Measurements from ENCODE around the gene TADA2B. TPM values are rescaled to one million over a fixed set of nuclear protein-coding genes. Genes with fewer than 3 reads are reported as not detected.
A peak's percentile ranks its signal among the peaks of the same experiment; 100 is the strongest.

The TADA2B gene
- total and polyA plus RNA-seq, 2 donors (not counting 1 experiment from before 2014, with no cell fraction given): 13.6 to 38.5 TPM

DNA sequence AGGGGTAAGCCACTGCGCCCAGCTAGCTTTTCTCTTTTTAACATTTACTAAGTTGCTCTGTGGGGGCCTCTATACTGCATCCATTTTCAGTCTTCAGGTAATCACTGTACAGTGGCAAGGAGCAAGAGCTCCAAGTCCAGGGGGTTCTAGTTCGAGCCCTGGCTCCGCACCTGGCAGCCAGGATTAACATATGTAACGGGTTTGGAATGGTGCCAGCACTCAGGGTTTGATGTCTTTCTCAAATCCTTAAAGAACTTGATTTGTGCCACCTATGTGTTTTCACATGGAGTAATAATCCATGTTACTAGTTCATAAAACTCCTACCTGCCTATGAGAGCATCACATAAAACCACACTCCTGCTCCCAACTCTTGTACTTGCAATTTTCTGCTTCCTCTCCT is 20.2 kb downstream of the TADA2B start:
- peaks cover 75% of the 10 kb centered on the region for H4K20me1 ChIP-seq (ENCODE audit: control insufficient read depth, insufficient read depth, low read length, poor library complexity, severe bottlenecking)
- Mint-ChIP-seq H3K9me3 (ENCODE audit: insufficient read depth) (no peaks in the 10 kb centered on the region), H3K4me1 (peaks cover 38% of the 10 kb centered on the region), H3K27me3 (no peaks in the 10 kb centered on the region), H3K4me3 (no peak overlapping the region), H3K27ac (no peak overlapping the region)
- intact Hi-C loops (cut with micrococcal nuclease): no loop called here
- H3K4me1 ChIP-seq (ENCODE audit: control insufficient read depth in 2 of 2, insufficient read depth in 2 of 2, low read length in 2 of 2): peaks cover 17 to 26% of the 10 kb centered on the region in 2 donors
- peaks cover 35% of the 10 kb centered on the region for H3K79me2 ChIP-seq (ENCODE audit: control insufficient read depth, insufficient read depth, low read length)
- no peak overlapping the region for H3K27ac ChIP-seq (ENCODE audit: low read length in 2 of 2)
- WGBS (ENCODE audit: insufficient coverage): 97% methylated on average over 4 of the region's 4 CpGs
- ChIA-PET CTCF (interaction anchor here (1.1 to 11.2 kb wide), 5 partner anchors 10 to 353 kb away, joined by 3 to 164 read pairs (median 3); partner anchors contain the start of genes MRFAP1L1 and TADA2B), POLR2A (no interaction called here)
- ATAC-seq (ENCODE audit: low read depth): no peak
- H2AFZ ChIP-seq (ENCODE audit: insufficient read depth, low read depth, low read length, poor library complexity, severe bottlenecking): no peak overlapping the region
- DNase-seq: no peak
- no peak for TF ChIP-seq EZH2 (IDR thresholded peaks at IDR 0.05; ENCODE audit: borderline replicate concordance, insufficient read depth, low read depth, low read length, poor library complexity, severe bottlenecking)
- TF ChIP-seq, protein P1, sequence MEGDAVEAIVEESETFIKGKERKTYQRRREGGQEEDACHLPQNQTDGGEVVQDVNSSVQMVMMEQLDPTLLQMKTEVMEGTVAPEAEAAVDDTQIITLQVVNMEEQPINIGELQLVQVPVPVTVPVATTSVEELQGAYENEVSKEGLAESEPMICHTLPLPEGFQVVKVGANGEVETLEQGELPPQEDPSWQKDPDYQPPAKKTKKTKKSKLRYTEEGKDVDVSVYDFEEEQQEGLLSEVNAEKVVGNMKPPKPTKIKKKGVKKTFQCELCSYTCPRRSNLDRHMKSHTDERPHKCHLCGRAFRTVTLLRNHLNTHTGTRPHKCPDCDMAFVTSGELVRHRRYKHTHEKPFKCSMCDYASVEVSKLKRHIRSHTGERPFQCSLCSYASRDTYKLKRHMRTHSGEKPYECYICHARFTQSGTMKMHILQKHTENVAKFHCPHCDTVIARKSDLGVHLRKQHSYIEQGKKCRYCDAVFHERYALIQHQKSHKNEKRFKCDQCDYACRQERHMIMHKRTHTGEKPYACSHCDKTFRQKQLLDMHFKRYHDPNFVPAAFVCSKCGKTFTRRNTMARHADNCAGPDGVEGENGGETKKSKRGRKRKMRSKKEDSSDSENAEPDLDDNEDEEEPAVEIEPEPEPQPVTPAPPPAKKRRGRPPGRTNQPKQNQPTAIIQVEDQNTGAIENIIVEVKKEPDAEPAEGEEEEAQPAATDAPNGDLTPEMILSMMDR (IDR thresholded peaks at IDR 0.05): no peak
- no peak overlapping the region for H3K4me2 ChIP-seq (replicated peaks; ENCODE audit: low read depth, low read length, poor library complexity, severe bottlenecking)
- H3K36me3 ChIP-seq (replicated peaks in 1 of 2; ENCODE audit: control extremely low read depth in 1 of 2, control insufficient read depth in 1 of 2, extremely low read depth in 1 of 2, insufficient read depth in 2 of 2, low read length in 1 of 2): peaks cover 2 to 45% of the 10 kb centered on the region in 2 experiments
- H3K9me3 ChIP-seq (ENCODE audit: control extremely low read depth in 1 of 3, control insufficient read depth in 2 of 3, insufficient read depth in 1 of 3, low read length in 2 of 3): no peaks in the 10 kb centered on the region
- no peaks in the 10 kb centered on the region for H3K27me3 ChIP-seq (replicated peaks in 1 of 4; ENCODE audit: control extremely low read depth in 1 of 4, control insufficient read depth in 3 of 4, insufficient read depth in 4 of 4, low read length in 3 of 4)
- H3K9ac ChIP-seq (ENCODE audit: low read length): no peak overlapping the region
- H3K4me3 ChIP-seq (ENCODE audit: control extremely low read depth in 1 of 5, extremely low read depth in 1 of 5, insufficient read depth in 1 of 5, low read depth in 2 of 5, low read length in 4 of 5): no peak overlapping the region

DNA sequence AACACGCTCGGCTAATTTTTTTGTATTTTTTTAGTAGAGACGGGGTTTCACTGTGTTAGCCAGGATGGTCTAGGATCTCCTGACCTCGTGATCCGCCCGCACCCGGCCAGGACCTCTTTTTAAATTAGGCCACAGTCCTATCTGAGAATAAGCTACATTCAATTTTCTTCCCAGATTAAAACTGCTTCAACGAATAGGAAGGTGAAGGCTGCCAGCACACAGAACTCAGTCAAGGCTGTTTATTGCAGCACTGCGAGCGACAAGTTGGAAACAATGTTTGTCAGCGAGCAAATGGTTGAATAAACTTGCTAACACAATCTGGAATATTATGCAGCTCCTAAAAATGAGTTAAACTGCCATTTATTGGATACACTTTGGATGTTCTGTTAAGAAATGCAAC is 22.8 kb downstream of the TADA2B start:
- Histone ChIP-seq H3K9me3 (ENCODE audit: control extremely low read depth in 1 of 3, control insufficient read depth in 2 of 3, insufficient read depth in 1 of 3, low read length in 2 of 3) (no peaks in the 10 kb centered on the region), H3K36me3 (replicated peaks in 1 of 2; ENCODE audit: control extremely low read depth in 1 of 2, control insufficient read depth in 1 of 2, extremely low read depth in 1 of 2, insufficient read depth in 2 of 2, low read length in 1 of 2) (peaks cover 2 to 31% of the 10 kb centered on the region in 2 experiments), H2AFZ (ENCODE audit: insufficient read depth, low read depth, low read length, poor library complexity, severe bottlenecking) (no peak overlapping the region), H3K4me1 (ENCODE audit: control insufficient read depth in 2 of 2, insufficient read depth in 2 of 2, low read length in 2 of 2) (peaks cover 26 to 36% of the 10 kb centered on the region in 2 donors), H3K27ac (ENCODE audit: low read length in 2 of 2) (no peak overlapping the region), H3K4me3 (ENCODE audit: control extremely low read depth in 1 of 5, extremely low read depth in 1 of 5, insufficient read depth in 1 of 5, low read depth in 2 of 5, low read length in 4 of 5) (no peak overlapping the region), H3K27me3 (replicated peaks in 1 of 4; ENCODE audit: control extremely low read depth in 1 of 4, control insufficient read depth in 3 of 4, insufficient read depth in 4 of 4, low read length in 3 of 4) (no peaks in the 10 kb centered on the region), H3K4me2 (replicated peaks; ENCODE audit: low read depth, low read length, poor library complexity, severe bottlenecking) (peak overlapping the region; percentile 85), H3K9ac (ENCODE audit: low read length) (no peak overlapping the region), H4K20me1 (ENCODE audit: control insufficient read depth, insufficient read depth, low read length, poor library complexity, severe bottlenecking) (peaks cover 54% of the 10 kb centered on the region), H3K79me2 (ENCODE audit: control insufficient read depth, insufficient read depth, low read length) (peaks cover 35% of the 10 kb centered on the region)
- TF ChIP-seq EZH2 (IDR thresholded peaks at IDR 0.05; ENCODE audit: borderline replicate concordance, insufficient read depth, low read depth, low read length, poor library complexity, severe bottlenecking): no peak
- TF ChIP-seq, protein P1 (IDR thresholded peaks at IDR 0.05): no peak
- intact Hi-C loops (cut with micrococcal nuclease): no loop called here
- peaks cover 3% of the 10 kb centered on the region for H3K27me3 Mint-ChIP-seq
- DNase-seq (no peak), ATAC-seq (ENCODE audit: low read depth) (no peak)
- ChIA-PET POLR2A (interaction anchor here (0.6 to 4.8 kb wide), 3 partner anchors 24 to 427 kb away, joined by 3 to 36 read pairs (median 11); partner anchors contain the start of gene TADA2B), CTCF (interaction anchor here (2.0 to 11.2 kb wide), 4 partner anchors 9 to 349 kb away, joined by 8 to 164 read pairs (median 122); partner anchors contain the start of genes BLOC1S4 and TADA2B)
- 93% methylated on average over 3 of the region's 11 CpGs for WGBS (ENCODE audit: insufficient coverage)
- H3K27ac Mint-ChIP-seq: no peak overlapping the region
- no peaks in the 10 kb centered on the region for H3K9me3 Mint-ChIP-seq (ENCODE audit: insufficient read depth)
- H3K4me1 Mint-ChIP-seq: peaks cover 44% of the 10 kb centered on the region
- H3K4me3 Mint-ChIP-seq: no peak overlapping the region

All from B cell (primary cell).